ENCODE results near the gene TPCN1. TPM values are rescaled to one million over a fixed set of nuclear protein-coding genes. Genes with fewer than 3 reads are reported as not detected.

Gene TPCN1
- total and polyA plus RNA-seq, 8 donors = 39.4 to 83.4 (median 63.5) TPM

GRCh38 chr12:113207613-113208040 lies 13.6 kb upstream of the TPCN1 start:
- WGBS, 2 donors = 81 to 82% methylated on average over 6 of the region's 6 CpGs
- Histone ChIP-seq H3K9me3 (no peaks in the 10 kb centered on the region), H3K27ac (no peak overlapping the region), H3K4me1 (peaks cover 0 to 6% (median 0%) of the 10 kb centered on the region in 3 donors), H3K4me3 (no peak overlapping the region), H3K36me3 (no peaks in the 10 kb centered on the region), H3K27me3 (no peaks in the 10 kb centered on the region)
- no peak for TF ChIP-seq CTCF (IDR thresholded peaks at IDR 0.05)
- FAIRE-seq (no peak), DNase-seq (no peak), ATAC-seq (no peak)
- intact Hi-C loops (cut with DNase I) = loop anchor here in 1 of 3 donors (10.0 kb wide), 1 partner anchor 47 kb away; no protein-coding TSS in a partner anchor

GRCh38 chr12:113208041-113208934 lies 13.0 kb upstream of the TPCN1 start:
- no peaks in the 10 kb centered on the region for H3K27me3 ChIP-seq
- no peaks in the 10 kb centered on the region for H3K36me3 ChIP-seq
- no peak overlapping the region for H3K4me3 ChIP-seq
- no peaks in the 10 kb centered on the region for H3K9me3 ChIP-seq
- WGBS, 2 donors = 88 to 89% methylated on average over 10 of the region's 10 CpGs
- no peak for TF ChIP-seq CTCF (IDR thresholded peaks at IDR 0.05)
- peak in 1 of 6 donors; percentile 49 for DNase-seq
- no peak for FAIRE-seq
- intact Hi-C loops (cut with DNase I) = loop anchor here in 1 of 3 donors (10.0 kb wide), 1 partner anchor 47 kb away; no protein-coding TSS in a partner anchor
- H3K4me1 ChIP-seq = peaks cover 0 to 6% (median 0%) of the 10 kb centered on the region in 3 donors
- peak in 3 of 4 donors; percentile 27 to 70 (median 58) for ATAC-seq
- peak overlapping the region in 2 of 4 donors; percentile 47 to 48 for H3K27ac ChIP-seq

GRCh38 chr12:113211160-113211559 lies 10.1 kb upstream of the TPCN1 start:
- no peak for TF ChIP-seq CTCF (IDR thresholded peaks at IDR 0.05)
- H3K4me1 ChIP-seq = peaks cover 0 to 3% (median 0%) of the 10 kb centered on the region in 3 donors
- ATAC-seq (no peak), FAIRE-seq (no peak), DNase-seq (no peak)
- 89 to 93% methylated on average over 6 of the region's 6 CpGs for WGBS, 2 donors
- H3K27ac ChIP-seq = no peak overlapping the region
- H3K9me3 ChIP-seq = no peaks in the 10 kb centered on the region
- H3K4me3 ChIP-seq = no peak overlapping the region
- intact Hi-C loops (cut with DNase I) = no loop called here
- H3K27me3 ChIP-seq = no peaks in the 10 kb centered on the region
- no peaks in the 10 kb centered on the region for H3K36me3 ChIP-seq

GRCh38 chr12:113214895-113215400 lies 6.3 kb upstream of the TPCN1 start:
- intact Hi-C loops (cut with DNase I) = no loop called here
- H3K4me1 ChIP-seq = peaks cover 0 to 3% (median 0%) of the 10 kb centered on the region in 3 donors
- ATAC-seq (peak in 3 of 4 donors; percentile 75 to 90 (median 90)), FAIRE-seq (no peak), DNase-seq (peak in 1 of 6 donors; percentile 41)
- no peaks in the 10 kb centered on the region for H3K36me3 ChIP-seq
- H3K27ac ChIP-seq = peak overlapping the region in 2 of 4 donors; percentile 23 to 33
- H3K27me3 ChIP-seq = no peaks in the 10 kb centered on the region
- no peaks in the 10 kb centered on the region for H3K9me3 ChIP-seq
- whole genome bisulfite sequencing, 2 donors = 56 to 74% methylated on average over 5 of the region's 5 CpGs
- no peak overlapping the region for H3K4me3 ChIP-seq
- peak in 1 of 4 donors; percentile 11 for TF ChIP-seq CTCF (IDR thresholded peaks at IDR 0.05)

Data from pancreas (tissue), 10 donors.